OCI-LY7 (cell line): ENCODE data around the gene SCN8A. TPM values are rescaled to one million over a fixed set of nuclear protein-coding genes. Genes with fewer than 3 reads are reported as not detected.

Experiments
- BruUV-seq: library from RNA; stranded (reverse); fragments of 400-500 nt; replicated peaks from 2 replicates; lab custom pipeline; 2021; lab: Mats Ljungman, UMichigan
- CTCF ChIA-PET: fragments of 300-600 bp; sonication (Branson Sonifier 250); formaldehyde crosslinking; loops from one replicate; lab custom pipeline; 2022; ENCODE audit warnings: antibody characterized with exemption; ENCODE audit not compliant: unreplicated experiment; lab: Charles Lee
- POLR2A ChIA-PET: fragments of 300-600 bp; sonication (Branson Sonifier 250); formaldehyde crosslinking; loops from one replicate; lab custom pipeline; 2022; ENCODE audit warnings: antibody characterized with exemption; lab: Charles Lee
- DNase-seq: peaks from one replicate; pipeline ENCODE4 v3.0.0-alpha.2; 2015; ENCODE audit warnings: low spot score
- H2AFZ ChIP-seq: fragments of 200-600 bp; sonication (generic), shearing (Covaris generic); 2 replicates; pipeline ENCODE4 v1.6.1; 2014; ENCODE audit warnings: mild to moderate bottlenecking, antibody characterized with exemption, low read length, moderate library complexity
- H3K27ac ChIP-seq: fragments of 200-600 bp; sonication (generic); 2 replicates; pipeline ENCODE4 v1.5.1; 2014; ENCODE audit warnings: mixed run types, low read depth, mild to moderate bottlenecking, moderate library complexity, low read length, inconsistent platforms; ENCODE audit not compliant: poor library complexity, severe bottlenecking
- H3K36me3 ChIP-seq: fragments of 200-600 bp; sonication (generic); 2 replicates; pipeline ENCODE4 v1.6.1; 2014; ENCODE audit warnings: mild to moderate bottlenecking, antibody characterized with exemption, low read length, moderate library complexity, mixed read lengths; ENCODE audit not compliant: insufficient read depth
- H3K4me1 ChIP-seq: fragments of 200-600 bp; sonication (generic); 2 replicates; pipeline ENCODE4 v1.5.1; 2014; ENCODE audit warnings: mild to moderate bottlenecking, low read length; ENCODE audit not compliant: insufficient read depth, poor library complexity, severe bottlenecking
- H3K4me2 ChIP-seq: fragments of 200-600 bp; sonication (generic); 2 replicates; pipeline ENCODE4 v1.6.1; 2014; ENCODE audit warnings: mild to moderate bottlenecking, low read length
- H3K4me3 ChIP-seq: fragments of 200-600 bp; sonication (generic); 2 replicates; pipeline ENCODE4 v1.5.1; 2014; ENCODE audit warnings: mild to moderate bottlenecking, low read depth, low read length; ENCODE audit not compliant: poor library complexity, severe bottlenecking
- H3K79me2 ChIP-seq: fragments of 200-600 bp; sonication (generic); 2 replicates; pipeline ENCODE4 v1.6.1; 2016; ENCODE audit warnings: low read depth, mild to moderate bottlenecking, low read length, moderate library complexity, mixed read lengths; ENCODE audit not compliant: insufficient read depth
- H3K9me2 ChIP-seq: fragments of 200-600 bp; sonication (generic); 2 replicates; pipeline ENCODE4 v1.6.1; 2016; ENCODE audit warnings: mild to moderate bottlenecking, low read length, mixed read lengths; ENCODE audit not compliant: insufficient read depth
- H3K9me3 ChIP-seq: fragments of 200-600 bp; sonication (generic); 2 replicates; pipeline ENCODE4 v1.6.1; 2014; ENCODE audit warnings: mild to moderate bottlenecking, mixed run types, low read length, mixed read lengths
- H4K20me1 ChIP-seq: fragments of 200-600 bp; sonication (generic); 2 replicates; pipeline ENCODE4 v1.6.1; 2014; ENCODE audit warnings: mild to moderate bottlenecking, antibody characterized with exemption, low read length, moderate library complexity, mixed read lengths; ENCODE audit not compliant: insufficient read depth
- CTCF ChIP-seq: fragments of 200-600 bp; sonication (generic); conservative IDR thresholded peaks from 2 replicates; pipeline ENCODE4 v1.5.1; 2014; ENCODE audit warnings: mild to moderate bottlenecking, antibody characterized with exemption, low read length, moderate library complexity, mixed read lengths
- EZH2phosphoT487 ChIP-seq: fragments of 200-600 bp; sonication (generic); IDR thresholded peaks from 2 replicates; pipeline ENCODE4 v1.6.1; 2018; ENCODE audit warnings: low read depth, borderline replicate concordance, mild to moderate bottlenecking, mixed run types, antibody characterized with exemption, low read length, moderate library complexity, mixed read lengths
- intact Hi-C: fragments of 100-400 bp; cut with micrococcal nuclease; formaldehyde crosslinking; loops from one replicate; pipeline ENCODE4 v1.10.0; 2022; ENCODE audit not compliant: unreplicated experiment
- total RNA-seq, 2 experiments: library from RNA; depleted of rRNA in 1 of 2; stranded (reverse); fragments of >200 nt in 1 of 2; shearing (Covaris generic) in 1 of 2; gene quantifications; 2 replicates each; pipeline ENCODE4 v1.2.3, GENCODE V29; 2014 to 2022

SCN8A gene
- total RNA-seq, 2 experiments from 2014 or later = 0.88 to 2.6 TPM

- H3K36me3 ChIP-seq = no peaks in the 10 kb centered on the region
- no peak overlapping the region for H2AFZ ChIP-seq
- no peak for DNase-seq
- CTCF ChIA-PET = no interaction called here
- BruUV-seq = no TSS peak
- intact Hi-C loops = no loop called here
- H3K79me2 ChIP-seq = no peaks in the 10 kb centered on the region
- H3K9me2 ChIP-seq = no peaks in the 10 kb centered on the region
- POLR2A ChIA-PET = interaction anchor here (0.6 to 0.7 kb wide), 2 partner anchors 70 to 177 kb away, joined by 3 to 8 read pairs; no protein-coding TSS in a partner anchor
- H3K4me1 ChIP-seq = no peaks in the 10 kb centered on the region
- no peak overlapping the region for H3K4me3 ChIP-seq
- no peak overlapping the region for H3K27ac ChIP-seq
- TF ChIP-seq EZH2phosphoT487 (no peak), CTCF (no peak)
- H3K9me3 ChIP-seq = no peaks in the 10 kb centered on the region
- no peaks in the 10 kb centered on the region for H4K20me1 ChIP-seq
- no peak overlapping the region for H3K4me2 ChIP-seq
Measured at GRCh38 chr12:51850965-51851299, 259.9 kb downstream of the SCN8A start.

GRCh38 chr12:51851413-51852124, 260.5 kb downstream of the SCN8A start:
- no peak overlapping the region for H3K4me2 ChIP-seq
- H3K4me3 ChIP-seq = no peak overlapping the region
- H3K27ac ChIP-seq = no peak overlapping the region
- POLR2A ChIA-PET = interaction anchor here (0.7 kb wide), 1 partner anchor 177 kb away, joined by 8 read pairs; no protein-coding TSS in a partner anchor
- H3K9me2 ChIP-seq = no peaks in the 10 kb centered on the region
- H3K4me1 ChIP-seq = no peaks in the 10 kb centered on the region
- no peak overlapping the region for H2AFZ ChIP-seq
- no peaks in the 10 kb centered on the region for H3K9me3 ChIP-seq
- DNase-seq = no peak
- no TSS peak for BruUV-seq
- CTCF ChIA-PET = no interaction called here
- intact Hi-C loops = no loop called here
- no peaks in the 10 kb centered on the region for H3K79me2 ChIP-seq
- H3K36me3 ChIP-seq = no peaks in the 10 kb centered on the region
- TF ChIP-seq EZH2phosphoT487 (no peak), CTCF (no peak)
- no peaks in the 10 kb centered on the region for H4K20me1 ChIP-seq

- Histone ChIP-seq H3K4me3 (no peak overlapping the region), H2AFZ (no peak overlapping the region), H3K9me3 (no peaks in the 10 kb centered on the region), H3K9me2 (no peaks in the 10 kb centered on the region), H3K36me3 (no peaks in the 10 kb centered on the region), H3K27ac (no peak overlapping the region), H3K4me2 (no peak overlapping the region), H4K20me1 (no peaks in the 10 kb centered on the region), H3K79me2 (no peaks in the 10 kb centered on the region), H3K4me1 (no peaks in the 10 kb centered on the region)
- no peak for DNase-seq
- POLR2A ChIA-PET = no interaction called here
- intact Hi-C loops = no loop called here
- CTCF ChIA-PET = no interaction called here
- no peak for TF ChIP-seq CTCF
- no peak for TF ChIP-seq EZH2phosphoT487
- no TSS peak for BruUV-seq
Measured at GRCh38 chr12:51852404-51853137, 261.5 kb downstream of the SCN8A start.
